ENCODE data around the gene HTR4.

The HTR4 gene

GRCh38 chr5:148615644-148616275 is 38.6 kb downstream of the HTR4 start:
- H3K4me3 ChIP-seq (ENCODE audit: low read depth, low read length), result no peak overlapping the region
- TF ChIP-seq CTCF (IDR thresholded peaks at IDR 0.05; ENCODE audit: borderline replicate concordance, insufficient read depth, low read depth, low read length), result no peak

GRCh38 chr5:148607406-148607805 is 46.9 kb downstream of the HTR4 start:
- no peak for TF ChIP-seq CTCF (IDR thresholded peaks at IDR 0.05; ENCODE audit: borderline replicate concordance, insufficient read depth, low read depth, low read length)
- no peak overlapping the region for H3K4me3 ChIP-seq (ENCODE audit: low read depth, low read length)

- H3K4me3 ChIP-seq (ENCODE audit: low read depth, low read length), result no peak overlapping the region
- TF ChIP-seq CTCF (IDR thresholded peaks at IDR 0.05; ENCODE audit: borderline replicate concordance, insufficient read depth, low read depth, low read length), result no peak
Measured at GRCh38 chr5:148606296-148606695, 48.0 kb downstream of the HTR4 start.

GRCh38 chr5:148599187-148599586 is 55.1 kb downstream of the HTR4 start:
- no peak overlapping the region for H3K4me3 ChIP-seq (ENCODE audit: low read depth, low read length)
- no peak for TF ChIP-seq CTCF (IDR thresholded peaks at IDR 0.05; ENCODE audit: borderline replicate concordance, insufficient read depth, low read depth, low read length)

GRCh38 chr5:148595697-148596096 is 58.6 kb downstream of the HTR4 start:
- no peak overlapping the region for H3K4me3 ChIP-seq (ENCODE audit: low read depth, low read length)
- TF ChIP-seq CTCF (IDR thresholded peaks at IDR 0.05; ENCODE audit: borderline replicate concordance, insufficient read depth, low read depth, low read length), result no peak

GRCh38 chr5:148586796-148587195 is 67.5 kb downstream of the HTR4 start:
- TF ChIP-seq CTCF (IDR thresholded peaks at IDR 0.05; ENCODE audit: borderline replicate concordance, insufficient read depth, low read depth, low read length), result no peak
- no peak overlapping the region for H3K4me3 ChIP-seq (ENCODE audit: low read depth, low read length)

GRCh38 chr5:148585988-148586387 is 68.3 kb downstream of the HTR4 start:
- no peak for TF ChIP-seq CTCF (IDR thresholded peaks at IDR 0.05; ENCODE audit: borderline replicate concordance, insufficient read depth, low read depth, low read length)
- H3K4me3 ChIP-seq (ENCODE audit: low read depth, low read length), result no peak overlapping the region

Data from GM12875 (cell line).